ENCODE data around the gene RPA1.

GRCh38 chr17:1792495-1793446 lies 37.0 kb upstream of the RPA1 start:
- TF ChIP-seq, protein P1, sequence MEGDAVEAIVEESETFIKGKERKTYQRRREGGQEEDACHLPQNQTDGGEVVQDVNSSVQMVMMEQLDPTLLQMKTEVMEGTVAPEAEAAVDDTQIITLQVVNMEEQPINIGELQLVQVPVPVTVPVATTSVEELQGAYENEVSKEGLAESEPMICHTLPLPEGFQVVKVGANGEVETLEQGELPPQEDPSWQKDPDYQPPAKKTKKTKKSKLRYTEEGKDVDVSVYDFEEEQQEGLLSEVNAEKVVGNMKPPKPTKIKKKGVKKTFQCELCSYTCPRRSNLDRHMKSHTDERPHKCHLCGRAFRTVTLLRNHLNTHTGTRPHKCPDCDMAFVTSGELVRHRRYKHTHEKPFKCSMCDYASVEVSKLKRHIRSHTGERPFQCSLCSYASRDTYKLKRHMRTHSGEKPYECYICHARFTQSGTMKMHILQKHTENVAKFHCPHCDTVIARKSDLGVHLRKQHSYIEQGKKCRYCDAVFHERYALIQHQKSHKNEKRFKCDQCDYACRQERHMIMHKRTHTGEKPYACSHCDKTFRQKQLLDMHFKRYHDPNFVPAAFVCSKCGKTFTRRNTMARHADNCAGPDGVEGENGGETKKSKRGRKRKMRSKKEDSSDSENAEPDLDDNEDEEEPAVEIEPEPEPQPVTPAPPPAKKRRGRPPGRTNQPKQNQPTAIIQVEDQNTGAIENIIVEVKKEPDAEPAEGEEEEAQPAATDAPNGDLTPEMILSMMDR (IDR thresholded peaks at IDR 0.05; ENCODE audit: insufficient read depth, low read depth, low read length), result no peak
- TF ChIP-seq EZH2 (IDR thresholded peaks at IDR 0.05; ENCODE audit: insufficient read depth, low read length), result no peak

Measured in astrocyte (in vitro differentiated cells and primary cell).